ENCODE measurements around the gene TUBG1. TPM values are rescaled to one million over a fixed set of nuclear protein-coding genes. Genes with fewer than 3 reads are reported as not detected.

The TUBG1 gene
- total and polyA plus RNA-seq, 9 of the 15 experiments (the other 6 are each of a cell fraction or from before 2014, with no cell fraction given) = 33.1 to 147 (median 66.0) TPM

GRCh38 chr17:42561897-42562387 lies 47.5 kb upstream of the TUBG1 start, which contains the start of gene COASY (continued):
- TF ChIP-seq ZNF398 (CRISPR knock-in tag; IDR thresholded peaks at IDR 0.05) (no peak), NFIX (CRISPR knock-in tag; IDR thresholded peaks at IDR 0.05; ENCODE audit: low read depth) (no peak), SMARCA4 (IDR thresholded peaks at IDR 0.05) (no peak), PCBP2 (IDR thresholded peaks at IDR 0.05; ENCODE audit: low read depth, low read length, poor library complexity, severe bottlenecking) (no peak), POLR2A (conservative IDR thresholded peaks at IDR 0.05) (peak; percentile 85), FOXJ2 (tag; IDR thresholded peaks at IDR 0.05) (no peak), SMAD3 (CRISPR knock-in tag; conservative IDR thresholded peaks at IDR 0.05) (no peak), TOE1 (IDR thresholded peaks at IDR 0.05; ENCODE audit: borderline replicate concordance) (0 out of 2 replicates have a peak, but pooled peaks have one; percentile 73), TOE1 (CRISPR knock-in tag; IDR thresholded peaks at IDR 0.05; ENCODE audit: borderline replicate concordance, low read depth) (no peak), POLR3A (IDR thresholded peaks at IDR 0.05; ENCODE audit: borderline replicate concordance, extremely low read depth, insufficient read depth, insufficient read length) (no peak), HDAC3 (IDR thresholded peaks at IDR 0.05; ENCODE audit: borderline replicate concordance, partially characterized antibody) (peak; percentile 87), MYC (IDR thresholded peaks at IDR 0.05; ENCODE audit: low read depth, low read length) (peak; percentile 70; the same call in 1 of the 2 replicates), MYC (CRISPR knock-in tag; IDR thresholded peaks at IDR 0.05; ENCODE audit: borderline replicate concordance, low read depth) (no peak), NR4A1 (CRISPR knock-in tag; IDR thresholded peaks at IDR 0.05) (no peak), NR4A1 (tag; IDR thresholded peaks at IDR 0.05) (no peak; the same call in 1 of the 2 replicates), ARID3A (IDR thresholded peaks at IDR 0.05; ENCODE audit: borderline replicate concordance, low read depth, low read length) (no peak), ZNF143 (CRISPR knock-in tag; IDR thresholded peaks at IDR 0.05) (no peak), ZBTB5 (IDR thresholded peaks at IDR 0.05) (no peak), SETDB1 (IDR thresholded peaks at IDR 0.05; ENCODE audit: low read length) (no peak), TBL1XR1 (IDR thresholded peaks at IDR 0.05; ENCODE audit: low read length in 2 of 2) (peak in 1 of 2 experiments; percentile 51; a peak in 2 of 4 replicates), COPS2 (conservative IDR thresholded peaks at IDR 0.05) (no peak), CBX1 (IDR thresholded peaks at IDR 0.05; ENCODE audit: low read depth) (peak; percentile 37; the same call in 1 of the 2 replicates), RB1 (IDR thresholded peaks at IDR 0.05; ENCODE audit: low read depth) (no peak)
- TF ChIP-seq, protein P1, sequence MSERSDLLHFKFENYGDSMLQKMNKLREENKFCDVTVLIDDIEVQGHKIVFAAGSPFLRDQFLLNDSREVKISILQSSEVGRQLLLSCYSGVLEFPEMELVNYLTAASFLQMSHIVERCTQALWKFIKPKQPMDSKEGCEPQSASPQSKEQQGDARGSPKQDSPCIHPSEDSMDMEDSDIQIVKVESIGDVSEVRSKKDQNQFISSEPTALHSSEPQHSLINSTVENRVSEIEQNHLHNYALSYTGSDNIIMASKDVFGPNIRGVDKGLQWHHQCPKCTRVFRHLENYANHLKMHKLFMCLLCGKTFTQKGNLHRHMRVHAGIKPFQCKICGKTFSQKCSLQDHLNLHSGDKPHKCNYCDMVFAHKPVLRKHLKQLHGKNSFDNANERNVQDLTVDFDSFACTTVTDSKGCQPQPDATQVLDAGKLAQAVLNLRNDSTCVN (CRISPR knock-in tag; IDR thresholded peaks at IDR 0.05) = no peak
